HepG2 (cell line): ENCODE data around the gene KIFC1.

Source experiments
- CTCF ChIP-seq: sonication (generic); formaldehyde crosslinking; IDR thresholded peaks from 2 replicates; pipeline ENCODE4 v1.5.0; 2020; ENCODE audit warnings: mild to moderate bottlenecking, missing genetic modification reagents, moderate library complexity
- EZH2 ChIP-seq: conservative IDR thresholded peaks from 2 replicates; pipeline ENCODE4 v1.6.1; 2012; ENCODE audit warnings: mild to moderate bottlenecking, low read depth, low read length, moderate library complexity
- GTF2F1 ChIP-seq: fragments of 150-350 bp; IDR thresholded peaks from 2 replicates; pipeline ENCODE4 v1.6.1; 2014; ENCODE audit warnings: low read length
- MYNN ChIP-seq: sonication (generic); formaldehyde crosslinking; IDR thresholded peaks from 2 replicates; pipeline ENCODE4 v1.4.0; 2020; ENCODE audit warnings: mild to moderate bottlenecking, low read depth, missing genetic modification reagents
- POLR2A ChIP-seq, 2 experiments: IDR thresholded peaks; 2 replicates each; pipeline ENCODE4 v1.6.1; 2011; ENCODE audit warnings: low read depth in 2 of 2, low read length in 2 of 2, mild to moderate bottlenecking in 1 of 2, moderate library complexity in 1 of 2; ENCODE audit not compliant: insufficient read depth in 1 of 2
- RAD51 ChIP-seq: fragments of 450-650 bp; IDR thresholded peaks from 2 replicates; pipeline ENCODE4 v1.6.1; 2016; ENCODE audit warnings: borderline replicate concordance
- TFAP4 ChIP-seq: sonication (generic); IDR thresholded peaks from 2 replicates; pipeline ENCODE4 v1.6.1; 2016; ENCODE audit warnings: low read depth, borderline replicate concordance
- ZBTB49 ChIP-seq: sonication (generic); formaldehyde crosslinking; IDR thresholded peaks from 2 replicates; pipeline ENCODE4 v1.4.0; 2020; ENCODE audit warnings: missing genetic modification reagents, borderline replicate concordance
- ZNF10 ChIP-seq: sonication (generic); formaldehyde crosslinking; IDR thresholded peaks from 2 replicates; pipeline ENCODE4 v1.4.0; 2020; ENCODE audit warnings: mild to moderate bottlenecking, low read depth, missing genetic modification reagents, borderline replicate concordance
- ZNF12 ChIP-seq: sonication (generic); formaldehyde crosslinking; IDR thresholded peaks from 2 replicates; pipeline ENCODE4 v1.5.0; 2020; ENCODE audit warnings: missing genetic modification reagents
- ZNF17 ChIP-seq: sonication (generic); formaldehyde crosslinking; IDR thresholded peaks from 2 replicates; pipeline ENCODE4 v1.5.0; 2020; ENCODE audit warnings: mild to moderate bottlenecking, missing genetic modification reagents
- ZNF225 ChIP-seq: sonication (generic); formaldehyde crosslinking; IDR thresholded peaks from 2 replicates; pipeline ENCODE4 v1.4.0; 2020; ENCODE audit warnings: mild to moderate bottlenecking, missing genetic modification reagents

- TF ChIP-seq POLR2A (IDR thresholded peaks at IDR 0.05; ENCODE audit: insufficient read depth in 1 of 2, low read depth in 2 of 2, low read length in 2 of 2) = no peak
- TF ChIP-seq CTCF (CRISPR knock-in tag) = no peak
- TF ChIP-seq ZNF17 (CRISPR knock-in tag) = no peak
- no peak for TF ChIP-seq ZBTB49 (CRISPR knock-in tag)
- TF ChIP-seq ZNF12 (CRISPR knock-in tag) = no peak
- no peak for TF ChIP-seq TFAP4
- TF ChIP-seq RAD51 = no peak
- TF ChIP-seq MYNN = no peak
- no peak for TF ChIP-seq ZNF225
- TF ChIP-seq GTF2F1 = no peak
- no peak for TF ChIP-seq ZNF10
- TF ChIP-seq EZH2 = no peak
Observed at GRCh38 chr6:33356295-33356694, 35.3 kb upstream of the KIFC1 start.
